GM21717 (cell line): ENCODE results near the gene PPY.
"Not testable (repeated sequence)": the region's sequence is repeated elsewhere in the genome, so short reads cannot be mapped to it uniquely, and the experiment has no call there.

Experiments used
- ATAC-seq: cut with Tn5 transposase; IDR thresholded peaks from one replicate; pipeline ENCODE4 v1.9.1; 2021; ENCODE audit warnings: mild to moderate bottlenecking, moderate library complexity; ENCODE audit not compliant: unreplicated experiment

Gene PPY

DNA sequence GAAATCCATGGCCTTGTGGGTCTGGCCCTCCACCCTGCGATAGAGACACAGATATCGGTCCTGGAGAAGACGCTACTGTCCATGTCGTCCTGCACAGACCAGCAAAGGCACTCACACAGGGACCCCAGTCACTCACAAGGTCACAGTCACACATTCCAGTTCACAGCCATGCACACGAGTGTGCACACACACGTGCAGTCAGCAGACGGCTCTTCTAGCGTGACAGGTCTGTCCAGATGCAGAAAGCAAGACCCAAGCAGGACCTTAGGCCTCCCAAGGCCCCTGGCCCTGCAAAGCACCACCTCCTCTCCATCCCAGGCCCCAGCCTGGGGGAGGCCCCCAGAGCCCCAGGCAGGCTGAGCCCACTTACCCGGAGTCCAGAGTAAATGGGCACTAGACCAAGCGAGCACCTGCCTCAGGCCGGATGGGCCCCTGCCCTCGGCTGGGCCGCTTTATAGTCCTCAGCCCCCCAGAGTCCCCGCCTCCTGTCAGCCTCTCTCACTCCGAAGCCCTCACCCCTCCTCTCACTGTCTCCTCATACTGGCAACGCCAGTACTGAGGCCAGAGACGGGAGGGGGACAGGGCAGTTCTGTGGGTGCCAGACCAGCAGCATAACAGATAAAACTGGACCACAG, at the start of gene PPY:
TSS of gene PPY (minus strand) at position 426 of the 635 bp plus-strand sequence. CDS start 822 bp downstream, outside the sequence.
- ATAC-seq = no peak

DNA sequence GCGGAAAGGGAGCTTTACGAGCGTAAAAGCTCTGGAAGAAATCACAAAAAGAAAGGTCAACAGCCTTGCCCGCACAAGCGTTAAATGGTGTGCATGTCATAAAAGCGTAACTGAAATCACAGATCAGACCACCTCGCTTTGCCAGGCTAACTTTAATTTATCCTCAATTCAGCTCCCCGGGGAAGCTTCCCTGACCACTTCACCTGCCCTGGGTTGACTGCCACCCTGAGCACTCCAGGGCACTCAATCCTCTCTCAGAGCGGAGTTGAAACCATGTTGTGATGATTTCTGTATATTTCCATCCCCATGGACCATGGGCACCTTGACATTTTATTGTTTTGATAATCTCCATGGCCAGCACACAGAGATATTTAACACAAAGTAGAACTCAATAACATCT, 46.0 kb upstream of the PPY start:
- ATAC-seq = no peak

DNA sequence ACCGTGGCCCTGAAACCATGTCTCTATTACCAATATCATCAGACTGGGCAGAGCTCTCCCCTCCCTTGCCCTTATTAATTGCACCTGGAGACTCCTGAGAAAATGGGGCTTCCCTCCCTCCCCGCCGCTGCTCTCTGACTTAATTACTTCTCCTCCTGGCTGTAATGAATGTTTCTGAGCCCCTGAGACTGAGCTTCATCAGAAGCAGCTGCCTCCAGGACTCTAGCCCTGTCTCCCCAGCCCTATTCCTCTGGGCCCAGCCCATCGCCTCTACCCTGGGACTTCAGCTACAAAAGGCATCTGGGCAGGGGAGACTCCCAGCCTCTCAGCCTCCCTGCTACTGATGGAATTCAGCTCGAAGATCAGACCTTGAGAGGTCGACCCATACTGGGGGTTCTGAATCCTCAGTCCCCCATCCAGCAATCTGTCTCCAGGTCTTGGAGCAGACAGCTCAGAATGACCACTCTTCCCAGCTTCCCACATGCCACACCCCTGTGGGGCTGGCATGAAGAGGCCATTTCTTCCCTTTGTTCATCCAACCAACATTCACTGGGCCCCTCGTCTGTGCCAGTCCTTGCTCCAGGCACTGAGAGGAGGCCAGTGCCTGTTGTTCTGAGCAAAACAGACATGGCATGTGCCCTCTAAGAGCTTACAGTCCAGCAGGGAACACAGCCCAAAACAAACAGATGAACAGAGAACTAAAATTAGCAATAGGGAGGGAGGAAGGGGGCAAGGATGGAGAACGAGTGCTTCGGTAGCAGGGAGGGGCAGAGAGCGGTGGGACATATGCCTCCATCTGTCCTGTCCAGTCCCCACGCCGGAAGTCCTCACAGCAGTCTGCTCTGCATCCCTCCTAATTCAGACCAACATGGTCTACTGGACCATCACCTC, 45.1 kb upstream of the PPY start:
- no peak for ATAC-seq

DNA sequence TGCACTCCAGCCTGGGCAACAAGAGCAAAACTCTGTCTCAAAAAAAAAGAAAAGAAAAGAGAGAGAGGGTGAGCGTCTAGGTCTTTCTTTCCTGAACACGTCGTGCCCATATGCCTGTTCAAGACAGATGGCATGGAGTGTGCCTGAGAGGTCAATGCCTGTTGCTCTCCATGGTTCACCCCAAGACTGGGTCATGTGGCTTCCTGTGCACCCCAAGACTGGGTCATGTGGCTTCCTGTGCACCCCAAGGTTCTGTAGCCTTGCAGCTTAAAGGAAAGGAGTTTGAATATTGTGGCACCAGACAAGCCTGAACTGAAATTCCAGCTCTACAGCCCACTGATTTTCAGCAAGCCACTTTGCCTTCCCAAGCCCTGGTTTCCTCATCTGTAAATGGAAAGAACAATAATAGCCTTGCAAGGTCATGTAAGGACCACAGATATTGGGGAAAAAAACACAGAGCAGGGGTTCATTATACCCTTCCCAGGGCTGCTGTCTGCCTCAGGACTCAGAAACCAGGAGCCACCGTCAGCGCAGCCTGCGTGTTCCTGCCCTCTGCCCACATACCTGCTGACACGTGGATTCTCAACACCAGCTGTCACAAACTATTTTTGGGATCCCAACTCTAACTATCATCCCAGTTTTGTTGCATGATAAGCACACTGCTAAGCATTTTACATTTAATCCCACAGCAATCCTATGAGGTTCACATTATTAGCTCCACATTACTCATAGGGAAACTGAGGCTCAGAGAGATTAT, 44.1 kb upstream of the PPY start:
- ATAC-seq = no peak

GRCh38 chr17:43984521-43984920, 42.2 kb upstream of the PPY start:
- ATAC-seq = no peak

DNA sequence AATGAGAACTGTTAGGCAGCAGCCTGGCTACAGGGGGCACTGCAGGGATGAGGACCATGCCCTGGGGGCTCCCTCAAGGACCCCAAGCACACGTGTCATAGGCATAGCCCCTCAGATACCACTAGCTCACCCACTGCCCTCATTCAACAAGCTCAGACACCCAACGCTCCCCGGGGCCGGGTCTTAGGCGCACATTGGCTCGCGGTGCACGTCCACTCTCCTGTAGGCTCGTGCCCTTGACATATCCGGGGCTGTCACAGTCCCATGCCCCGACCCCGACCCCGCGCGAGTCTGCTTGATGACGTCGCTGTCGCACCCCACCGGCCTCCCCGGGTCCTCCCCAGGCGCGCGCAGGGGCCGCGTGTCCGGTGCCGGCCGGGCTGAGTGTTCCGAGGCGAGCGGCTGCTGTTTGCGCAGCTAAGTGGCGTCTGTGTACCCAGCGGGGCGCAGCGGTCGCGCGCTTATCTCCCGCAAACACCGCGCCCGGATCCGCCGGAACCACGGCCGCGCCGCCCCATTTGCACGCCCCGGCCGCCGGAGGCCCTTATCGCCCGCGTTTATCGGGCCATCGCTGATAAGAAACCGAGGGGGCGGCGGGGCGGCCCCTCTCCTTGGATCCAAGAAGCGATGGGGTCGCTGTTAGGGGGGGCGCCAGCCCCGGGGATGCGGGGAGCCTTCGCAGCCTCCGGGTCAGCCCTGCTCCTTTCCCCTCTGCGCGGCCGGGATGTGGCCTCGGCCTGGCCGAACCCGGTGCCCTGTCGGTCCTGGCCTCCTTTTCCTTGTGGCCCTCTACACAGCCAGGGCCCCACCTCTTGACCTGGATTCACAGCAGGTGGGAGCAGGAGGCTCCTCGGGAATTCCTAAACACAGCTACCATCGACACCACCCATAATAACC, 41.5 kb upstream of the PPY start:
- ATAC-seq = no peak

- ATAC-seq = no peak
Observed at GRCh38 chr17:43983196-43983514, 40.9 kb upstream of the PPY start.

- no peak for ATAC-seq
Observed at GRCh38 chr17:43982171-43982570, 39.9 kb upstream of the PPY start.

DNA sequence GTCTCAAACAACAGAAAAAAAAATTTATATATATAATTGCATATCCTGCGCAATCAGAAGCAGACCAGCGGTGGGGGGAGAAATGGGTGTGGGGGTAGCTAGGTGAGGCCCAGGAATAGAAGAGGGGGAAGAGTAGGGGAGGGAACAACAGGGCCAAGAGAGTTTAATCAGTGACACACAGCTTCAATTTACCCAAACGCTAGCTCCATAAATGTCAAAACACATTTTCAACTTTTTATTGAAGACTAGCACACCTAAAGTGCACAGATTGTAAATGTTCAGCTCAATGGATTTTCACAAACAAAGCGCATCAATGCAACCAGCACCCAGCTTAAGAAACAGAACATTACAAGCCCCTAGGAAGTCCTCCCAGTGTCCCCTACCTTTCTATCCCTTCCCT, 37.4 kb upstream of the PPY start:
- no peak for ATAC-seq

DNA sequence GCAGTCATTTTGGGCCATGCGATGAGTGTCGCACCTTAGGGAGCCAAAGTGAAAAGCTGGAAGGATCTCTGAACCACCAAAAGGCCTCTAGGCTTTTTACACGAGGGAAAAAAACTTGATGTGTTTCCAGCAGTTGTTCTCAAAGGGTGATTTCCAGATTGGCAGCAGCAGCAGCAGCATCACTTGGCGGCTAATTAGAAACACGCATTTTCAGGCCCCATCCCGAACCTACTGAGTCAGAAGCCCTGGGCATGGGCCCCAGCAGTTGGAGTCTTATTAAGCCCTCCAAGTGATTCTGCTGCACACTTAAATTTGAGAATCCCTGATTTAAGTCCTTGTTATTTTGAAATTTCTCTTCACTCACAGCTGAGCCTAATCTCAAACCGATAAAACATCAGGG, 36.7 kb upstream of the PPY start:
- ATAC-seq = no peak

- no peak for ATAC-seq
Observed at GRCh38 chr17:43978078-43978477, 35.8 kb upstream of the PPY start.

- ATAC-seq = no peak
Observed at GRCh38 chr17:43976963-43977837, 34.9 kb upstream of the PPY start.

DNA sequence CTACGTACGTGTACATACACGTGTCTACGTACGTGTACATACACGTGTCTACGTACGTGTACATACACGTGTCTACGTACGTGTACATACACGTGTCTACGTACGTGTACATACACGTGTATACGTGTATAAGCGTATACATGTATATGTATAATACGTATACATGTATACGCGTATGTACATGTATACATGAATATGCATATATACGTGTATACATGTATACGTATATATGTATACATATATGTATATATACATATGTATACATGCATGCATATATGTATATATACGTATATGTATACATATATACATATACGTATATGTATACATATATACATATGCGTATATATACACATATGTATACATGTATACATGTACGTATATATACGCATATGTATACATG, 33.6 kb upstream of the PPY start:
- ATAC-seq = no peak

DNA sequence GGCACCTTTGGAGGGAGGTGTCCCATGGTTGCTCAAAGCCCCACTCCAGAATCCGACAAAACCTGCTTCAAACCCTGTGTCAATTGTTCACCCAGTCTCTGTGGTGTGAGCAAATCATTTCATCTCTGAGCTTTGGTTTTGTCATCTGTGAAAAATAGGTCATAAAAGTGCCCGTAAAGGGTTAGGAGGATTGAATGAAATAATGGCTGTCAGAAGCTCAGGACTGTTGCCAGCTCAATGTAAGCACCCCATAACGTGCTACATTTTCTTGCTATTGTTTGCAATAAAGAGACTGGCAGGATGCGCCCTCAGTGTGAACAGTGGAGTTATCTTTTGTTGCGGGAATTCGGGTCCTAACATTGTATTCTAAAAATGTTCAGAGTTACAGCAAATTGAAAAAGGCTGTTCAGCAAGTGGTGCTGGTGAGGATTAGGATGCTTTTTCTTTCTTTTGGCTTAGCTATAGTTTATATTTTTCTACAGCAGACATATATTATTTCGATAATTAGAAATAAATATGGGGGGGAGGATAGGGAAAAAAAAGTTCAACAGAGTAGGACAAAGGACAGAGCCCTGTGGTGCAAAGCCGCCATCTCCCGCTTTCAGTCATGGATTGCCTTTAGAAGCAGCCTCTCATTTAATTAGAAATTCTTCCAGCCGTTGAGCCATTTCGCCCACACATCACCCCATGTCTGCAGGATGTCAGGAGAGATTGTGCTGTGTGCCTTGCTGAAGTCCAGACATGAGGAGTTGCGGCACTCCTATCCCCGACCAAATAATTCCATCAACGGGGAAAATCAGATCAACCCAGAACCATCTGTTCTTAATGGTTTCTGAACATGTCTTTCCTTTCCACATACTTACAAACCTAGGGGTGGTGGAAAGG, 32.3 kb upstream of the PPY start:
- ATAC-seq = no peak

- not testable (repeated sequence) for ATAC-seq
Observed at GRCh38 chr17:43972444-43973212, 30.4 kb upstream of the PPY start.

- not testable (repeated sequence) for ATAC-seq
Observed at GRCh38 chr17:43971436-43971835, 29.2 kb upstream of the PPY start.

GRCh38 chr17:43970366-43970765, 28.1 kb upstream of the PPY start:
- ATAC-seq = no peak

- ATAC-seq = no peak
Observed at GRCh38 chr17:43967251-43967875, 25.1 kb upstream of the PPY start.
